ENCODE data around the gene MSN. TPM values are rescaled to one million over a fixed set of nuclear protein-coding genes. Genes with fewer than 3 reads are reported as not detected.

MSN gene
- total RNA-seq, 1 experiment from 2014 or later, result 308 TPM

- CTCF ChIA-PET, result no interaction called here
Observed at GRCh38 chrX:65677954-65678469, 10.6 kb downstream of the MSN start.

GRCh38 chrX:65679071-65679540, 11.7 kb downstream of the MSN start:
- Histone ChIP-seq H4K20me1 (ENCODE audit: low read length) (peaks cover 30% of the 10 kb centered on the region; the same call in 1 of the 2 replicates), H3K27ac (ENCODE audit: low read length) (peak overlapping the region; percentile 98), H3K4me1 (ENCODE audit: insufficient read depth, low read length) (peaks cover 56% of the 10 kb centered on the region), H3K4me2 (ENCODE audit: low read length) (peak overlapping the region; percentile 76), H3K79me2 (ENCODE audit: low read length) (peaks cover 97% of the 10 kb centered on the region), H3K4me3 (ENCODE audit: low read length) (peak overlapping the region; percentile 52), H3K9me2 (replicated peaks; ENCODE audit: low read length) (no peaks in the 10 kb centered on the region), H3F3A (ENCODE audit: low read length, unreplicated experiment) (peaks cover 8% of the 10 kb centered on the region), H3K9me3 (ENCODE audit: low read length) (no peaks in the 10 kb centered on the region), H2AFZ (ENCODE audit: low read length) (no peak overlapping the region), H3K9ac (ENCODE audit: low read length) (peak overlapping the region; percentile 70), H3K36me3 (ENCODE audit: low read depth, low read length) (peaks cover 33% of the 10 kb centered on the region), H3K27me3 (ENCODE audit: low read length) (no peaks in the 10 kb centered on the region)
- TF ChIP-seq EZH2phosphoT487 (IDR thresholded peaks at IDR 0.05; ENCODE audit: borderline replicate concordance, low read length), result no peak
- no peak for TF ChIP-seq EZH2 (IDR thresholded peaks at IDR 0.05; ENCODE audit: low read length, unreplicated experiment)
- intact Hi-C loops (cut with micrococcal nuclease), result no loop called here
- ChIA-PET CTCF (interaction anchor here (0.6 to 1.1 kb wide), 2 partner anchors 11 to 41 kb away, joined by 3 read pairs; no protein-coding TSS in a partner anchor), POLR2A (ENCODE audit: unreplicated experiment) (interaction anchor here (0.5 to 1.3 kb wide), 5 partner anchors 11 to 82 kb away, joined by 3 to 15 read pairs (median 3); no protein-coding TSS in a partner anchor)
- BruUV-seq (replicated peaks), result no TSS peak
- ATAC-seq (peak; percentile 83), DNase-seq (peak; percentile 93)

More at GRCh38 chrX:65677954-65678469, 10.6 kb downstream of the MSN start:
- Histone ChIP-seq H3K4me1 (ENCODE audit: insufficient read depth, low read length) (peaks cover 66% of the 10 kb centered on the region), H3K27me3 (ENCODE audit: low read length) (no peaks in the 10 kb centered on the region), H3K9me3 (ENCODE audit: low read length) (no peaks in the 10 kb centered on the region), H3K4me3 (ENCODE audit: low read length) (peak overlapping the region; percentile 48), H3F3A (ENCODE audit: low read length, unreplicated experiment) (peaks cover 8% of the 10 kb centered on the region), H3K9me2 (replicated peaks; ENCODE audit: low read length) (no peaks in the 10 kb centered on the region), H2AFZ (ENCODE audit: low read length) (no peak overlapping the region), H4K20me1 (ENCODE audit: low read length) (peaks cover 35% of the 10 kb centered on the region; the same call in 1 of the 2 replicates), H3K4me2 (ENCODE audit: low read length) (peak overlapping the region; percentile 76), H3K79me2 (ENCODE audit: low read length) (peaks cover 97% of the 10 kb centered on the region), H3K9ac (ENCODE audit: low read length) (peak overlapping the region; percentile 70), H3K27ac (ENCODE audit: low read length) (peak overlapping the region; percentile 98), H3K36me3 (ENCODE audit: low read depth, low read length) (peaks cover 40% of the 10 kb centered on the region)
- BruUV-seq (replicated peaks), result no TSS peak
- ATAC-seq (peak; percentile 43), DNase-seq (peak; percentile 91)
- intact Hi-C loops (cut with micrococcal nuclease), result no loop called here
- POLR2A ChIA-PET (ENCODE audit: unreplicated experiment), result no interaction called here
- TF ChIP-seq CTCF (conservative IDR thresholded peaks at IDR 0.05; ENCODE audit: low read depth, low read length), result no peak
- TF ChIP-seq EZH2phosphoT487 (IDR thresholded peaks at IDR 0.05; ENCODE audit: borderline replicate concordance, low read length), result no peak
- no peak for TF ChIP-seq EZH2 (IDR thresholded peaks at IDR 0.05; ENCODE audit: low read length, unreplicated experiment)

- Histone ChIP-seq H4K20me1 (ENCODE audit: low read length) (peaks cover 41% of the 10 kb centered on the region; the same call in 1 of the 2 replicates), H3F3A (ENCODE audit: low read length, unreplicated experiment) (peaks cover 8% of the 10 kb centered on the region), H3K4me3 (ENCODE audit: low read length) (no peak overlapping the region), H3K36me3 (ENCODE audit: low read depth, low read length) (peaks cover 27% of the 10 kb centered on the region), H3K9me3 (ENCODE audit: low read length) (no peaks in the 10 kb centered on the region), H3K4me1 (ENCODE audit: insufficient read depth, low read length) (peaks cover 44% of the 10 kb centered on the region), H3K79me2 (ENCODE audit: low read length) (peaks cover 97% of the 10 kb centered on the region), H3K27me3 (ENCODE audit: low read length) (no peaks in the 10 kb centered on the region), H3K9me2 (replicated peaks; ENCODE audit: low read length) (no peaks in the 10 kb centered on the region), H3K9ac (ENCODE audit: low read length) (no peak overlapping the region), H3K4me2 (ENCODE audit: low read length) (no peak overlapping the region), H2AFZ (ENCODE audit: low read length) (no peak overlapping the region), H3K27ac (ENCODE audit: low read length) (no peak overlapping the region)
- ChIA-PET CTCF (no interaction called here), POLR2A (ENCODE audit: unreplicated experiment) (no interaction called here)
- DNase-seq, result no peak
- TF ChIP-seq EZH2phosphoT487 (IDR thresholded peaks at IDR 0.05; ENCODE audit: borderline replicate concordance, low read length) (no peak), EZH2 (IDR thresholded peaks at IDR 0.05; ENCODE audit: low read length, unreplicated experiment) (no peak), CTCF (conservative IDR thresholded peaks at IDR 0.05; ENCODE audit: low read depth, low read length) (no peak)
- ATAC-seq, result no peak
- intact Hi-C loops (cut with micrococcal nuclease), result no loop called here
- BruUV-seq (replicated peaks), result no TSS peak
Observed at GRCh38 chrX:65681810-65682209, 14.4 kb downstream of the MSN start.

Measured in PC-3 (cell line).